GM18498 (cell line): ENCODE results near the gene RBM23.
"Not testable (repeated sequence)": the region's sequence is repeated elsewhere in the genome, so short reads cannot be mapped to it uniquely, and the experiment has no call there.

Experiments
- ATAC-seq: cut with Tn5 transposase; IDR thresholded peaks from one replicate; pipeline ENCODE4 v1.9.1; 2021; ENCODE audit warnings: mild to moderate bottlenecking, moderate library complexity; ENCODE audit not compliant: unreplicated experiment

The RBM23 gene

DNA sequence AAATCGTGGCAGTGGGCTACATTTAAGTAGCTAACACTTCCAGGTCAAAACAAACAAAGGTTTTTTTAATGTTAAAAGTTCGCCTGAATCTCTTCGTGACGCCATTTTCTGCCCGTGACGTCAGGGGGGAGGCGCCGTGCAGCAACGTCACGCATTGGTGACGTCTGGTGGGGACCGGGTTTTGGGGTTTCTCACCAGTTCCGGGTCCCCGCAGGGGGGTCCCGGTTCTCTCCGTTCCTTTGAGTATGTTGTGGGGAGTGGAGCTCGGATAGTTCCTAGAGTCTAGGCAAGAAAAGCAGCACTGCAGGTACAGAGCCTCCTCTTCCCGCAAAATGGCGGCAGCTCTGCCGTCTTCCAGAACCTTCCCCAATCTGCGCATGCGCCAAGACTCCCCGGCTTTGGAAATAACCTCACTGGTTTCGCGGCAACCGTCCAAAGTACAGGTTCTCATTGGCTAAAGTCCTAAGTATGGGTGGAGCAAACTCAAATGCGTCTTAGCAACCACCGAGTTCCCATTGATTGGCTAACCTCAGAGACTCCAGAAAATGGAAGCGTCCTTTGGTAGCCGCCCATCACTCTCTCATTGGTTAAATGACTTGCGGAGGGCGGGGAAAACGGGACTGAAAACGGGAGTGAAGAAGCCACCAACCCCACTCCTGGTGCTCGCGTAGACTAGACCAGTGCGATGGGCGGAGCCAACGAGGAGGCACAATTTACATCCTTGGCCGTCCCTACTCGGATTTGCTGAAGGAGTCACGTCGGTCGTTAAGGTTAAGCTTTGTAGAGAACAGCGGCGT, at the start of gene RBM23:
Gene RBM23, minus strand, starts transcription at position 346 of the 797 bp plus-strand sequence.
- ATAC-seq: peak; percentile 93

DNA sequence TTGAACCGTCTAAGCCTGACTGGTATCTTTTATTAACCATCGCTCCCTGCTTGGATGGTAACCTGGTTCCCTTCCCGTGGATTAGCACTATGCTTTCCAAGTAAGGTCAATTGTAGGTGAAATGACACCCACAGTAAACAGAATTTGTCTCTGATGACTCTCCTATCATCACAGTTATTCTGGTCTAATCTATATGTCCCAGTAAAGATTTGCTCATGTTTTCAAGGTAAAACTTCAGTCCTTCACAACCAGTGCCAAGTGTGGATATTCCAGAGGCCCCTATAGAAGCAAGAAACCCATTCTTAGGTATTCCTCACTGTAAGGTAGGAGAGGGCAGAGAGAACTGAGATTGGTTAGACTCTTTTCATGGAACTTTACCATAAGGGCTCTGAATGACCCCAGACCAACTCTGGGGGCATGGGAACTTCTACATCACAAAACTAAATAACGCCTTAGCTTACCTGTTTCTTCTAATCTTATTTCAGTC, 47.9 kb upstream of the RBM23 start:
- ATAC-seq: no peak

DNA sequence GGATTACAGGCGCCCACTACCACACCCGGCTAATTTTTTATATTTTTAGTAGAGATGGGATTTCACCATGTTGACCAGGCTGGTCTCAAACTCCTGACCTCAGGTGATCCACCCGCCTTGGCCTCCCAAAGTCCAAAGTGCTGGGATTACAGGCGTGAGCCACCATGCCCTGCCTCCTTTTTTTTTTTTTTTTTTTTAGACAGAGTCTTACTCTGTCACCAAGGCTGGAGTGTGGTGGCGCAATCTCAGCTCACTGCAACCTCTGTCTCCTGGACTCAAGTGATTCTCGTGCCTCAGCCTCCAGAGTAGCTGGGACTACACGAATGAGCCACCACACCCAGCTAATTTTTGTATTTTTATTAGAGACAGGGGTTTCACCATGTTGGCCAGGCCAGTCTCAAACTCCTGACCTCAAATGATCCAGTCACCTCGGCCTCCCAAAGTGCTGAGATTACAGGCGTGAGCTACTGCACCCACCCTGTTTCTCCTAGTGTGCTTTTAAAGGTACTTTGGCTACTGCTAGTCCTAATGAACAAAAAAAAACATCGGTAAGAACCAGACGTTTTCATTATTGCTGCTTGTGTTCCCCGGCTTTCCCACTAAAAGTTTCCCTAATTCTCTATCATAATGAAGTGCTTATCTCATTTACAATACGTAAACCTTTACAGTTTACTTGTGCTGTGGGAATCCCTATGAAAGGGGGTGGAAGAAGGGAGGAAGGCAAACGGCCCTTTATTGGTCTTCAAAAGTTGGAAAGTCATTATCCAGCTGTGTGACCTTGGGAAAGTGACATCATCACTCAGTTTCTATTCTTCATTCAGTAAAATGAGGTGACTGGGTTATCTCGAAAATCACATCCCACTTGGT, 47.2 kb upstream of the RBM23 start:
- ATAC-seq: not testable (repeated sequence)

DNA sequence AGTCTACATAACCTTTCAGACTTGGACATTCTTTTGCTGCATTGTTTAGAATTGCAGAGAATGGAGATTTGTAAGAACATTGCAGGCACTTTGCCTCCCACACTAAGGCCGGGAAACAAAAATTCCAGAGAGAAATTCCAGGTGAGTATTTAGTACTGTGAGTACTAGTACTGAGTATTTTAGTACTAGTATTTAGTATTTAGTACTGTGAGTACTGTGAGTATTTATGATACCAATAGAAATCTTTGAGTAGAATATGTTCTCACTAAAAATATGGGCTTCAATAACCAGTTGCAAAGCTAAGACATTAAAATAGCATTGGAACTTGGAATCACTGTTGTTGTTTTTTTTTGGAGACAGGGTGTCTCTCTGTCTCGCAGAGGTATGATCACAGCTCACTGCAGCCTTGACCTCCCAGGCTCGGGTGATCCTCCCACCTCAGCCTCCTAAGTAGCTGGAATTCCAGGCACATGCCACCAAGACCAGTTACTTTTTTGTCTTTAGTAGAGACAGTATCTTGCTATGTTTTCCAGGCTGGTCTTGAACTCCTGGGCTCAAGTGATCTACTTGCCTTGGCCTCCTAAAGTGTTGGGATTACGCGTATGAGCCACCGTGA, 43.2 kb upstream of the RBM23 start:
- no peak for ATAC-seq

DNA sequence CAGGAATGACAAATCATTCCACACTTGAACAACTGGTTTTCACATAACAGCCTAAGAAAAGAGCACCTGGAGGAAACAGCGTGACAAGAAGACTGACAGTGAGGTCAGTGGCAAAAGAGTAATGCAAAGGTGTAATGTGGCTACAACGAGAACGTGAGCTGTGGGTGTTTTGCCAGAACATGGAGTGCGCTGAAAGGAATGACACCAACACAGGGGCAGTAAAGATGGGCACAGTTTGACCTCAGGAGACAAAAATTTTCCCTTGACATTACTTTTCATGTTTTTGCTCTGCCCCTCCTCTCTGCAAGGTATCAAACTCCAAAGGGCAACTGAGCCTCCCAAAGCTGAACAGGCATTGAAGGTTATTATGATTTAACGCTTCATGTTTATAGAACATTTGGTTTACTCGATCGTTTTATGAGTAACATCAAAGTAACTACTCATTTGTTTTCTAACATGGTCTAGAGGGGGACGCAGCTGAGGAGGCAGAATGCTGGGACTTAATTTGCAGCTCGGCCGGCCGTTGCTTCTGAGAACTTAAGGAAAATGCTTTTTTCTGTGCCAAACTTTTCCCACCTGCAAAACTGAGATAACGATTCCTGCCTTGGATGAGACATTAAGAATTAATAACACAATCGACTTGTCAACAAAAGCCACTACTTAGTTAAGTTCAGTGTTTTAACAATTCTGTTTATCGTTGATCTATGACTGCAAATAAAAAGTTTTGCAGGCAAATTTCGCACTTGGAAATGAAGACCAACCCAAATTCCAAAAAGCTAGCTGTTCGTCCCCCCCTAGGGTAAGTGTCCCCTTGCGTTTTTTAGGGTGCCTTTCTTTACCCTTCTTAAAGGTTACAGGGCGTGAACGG, 37.0 kb upstream of the RBM23 start:
- ATAC-seq: no peak

DNA sequence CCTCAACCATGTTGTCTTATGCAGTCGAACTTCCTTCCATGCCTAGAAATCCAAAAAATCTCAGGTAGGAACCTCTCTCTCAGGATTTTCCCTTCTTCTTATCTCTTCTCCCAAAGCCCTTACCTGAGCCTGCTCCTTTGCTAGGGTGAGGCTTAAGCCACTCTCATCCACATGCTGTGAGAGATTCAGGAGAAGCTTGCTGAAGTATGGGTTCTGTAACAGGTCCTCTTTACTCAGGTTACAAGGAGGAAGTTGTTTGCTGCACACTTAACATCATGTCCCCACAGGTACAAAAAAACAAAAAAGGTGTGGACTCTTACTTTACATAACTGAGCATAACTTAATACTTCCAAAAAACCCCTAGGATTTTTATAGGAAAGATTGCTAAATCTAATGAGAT, 33.5 kb upstream of the RBM23 start:
- no peak for ATAC-seq

DNA sequence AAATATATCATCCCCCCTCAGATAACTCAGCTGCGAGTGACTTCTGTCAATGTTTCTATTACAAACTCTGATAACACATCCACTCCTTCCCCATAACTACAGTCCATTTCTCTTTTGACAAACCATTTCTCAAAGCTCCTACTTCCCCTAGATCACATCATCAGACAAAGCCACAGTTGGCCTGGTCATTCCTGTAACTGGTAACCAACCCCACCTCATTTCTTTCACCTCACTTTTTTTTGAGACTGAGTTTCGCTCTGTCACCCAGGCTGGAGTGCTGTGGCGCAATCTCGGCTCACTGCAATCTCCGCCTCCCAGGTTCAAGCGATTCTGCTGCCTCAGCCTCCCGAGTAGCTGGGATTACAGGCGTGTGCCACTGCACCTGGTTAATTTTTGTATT, 32.8 kb upstream of the RBM23 start:
- ATAC-seq: not testable (repeated sequence)

DNA sequence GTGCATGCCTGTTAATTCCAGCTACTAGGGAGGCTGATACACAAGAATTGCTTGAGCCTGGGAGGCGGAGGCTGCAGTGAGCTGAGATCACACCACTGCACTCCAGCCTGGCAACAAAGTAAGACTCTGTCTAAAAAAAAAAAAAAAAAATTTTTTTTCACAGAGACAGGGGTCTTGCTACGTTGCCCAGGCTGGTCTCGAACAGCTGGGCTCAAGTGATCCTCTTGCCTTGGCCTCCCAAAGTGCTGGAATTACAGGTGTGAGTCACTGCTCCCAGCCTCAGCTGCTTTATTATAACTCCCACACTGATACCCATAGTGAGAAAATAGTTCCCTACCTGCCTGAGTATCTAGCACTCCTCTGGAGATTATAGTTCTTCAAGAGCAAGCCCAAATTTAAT, 26.7 kb upstream of the RBM23 start:
- ATAC-seq: no peak

DNA sequence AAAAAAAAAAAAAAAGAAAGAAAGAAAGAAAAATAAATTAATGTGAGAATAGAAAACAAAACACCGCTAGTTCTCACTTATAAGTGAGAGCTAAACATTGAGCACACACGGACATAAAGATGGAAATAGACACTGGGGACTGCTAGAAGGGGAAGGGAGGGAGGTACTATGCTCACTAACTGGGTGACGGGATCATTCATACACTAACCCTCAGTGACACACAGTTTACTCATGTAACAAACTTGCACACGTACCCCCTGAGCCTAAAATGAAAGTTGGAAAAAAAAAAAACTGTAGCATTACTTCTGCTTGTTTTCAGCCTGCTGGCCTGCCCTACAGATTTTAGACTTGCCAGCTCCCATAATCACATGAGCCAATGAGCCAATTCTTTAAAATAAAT, 20.7 kb upstream of the RBM23 start:
- ATAC-seq: no peak

DNA sequence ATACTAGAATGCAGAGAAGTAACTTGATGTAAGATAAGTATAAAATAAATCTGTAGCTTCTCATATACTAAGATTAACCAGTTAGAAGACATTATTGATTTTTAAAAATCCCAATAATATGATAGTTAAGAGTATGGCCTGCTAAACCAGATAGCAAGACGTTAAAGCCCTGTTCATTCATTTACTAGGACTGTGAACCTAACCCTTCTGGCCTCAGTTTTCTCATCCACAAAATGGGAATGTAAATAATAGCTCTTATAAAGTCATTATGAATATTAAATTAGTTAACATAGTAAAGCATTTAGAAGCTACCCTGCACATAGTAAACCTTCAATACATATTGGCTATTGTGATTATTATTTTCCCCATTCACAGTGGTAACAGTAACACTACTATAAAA, 16.2 kb upstream of the RBM23 start:
- no peak for ATAC-seq

DNA sequence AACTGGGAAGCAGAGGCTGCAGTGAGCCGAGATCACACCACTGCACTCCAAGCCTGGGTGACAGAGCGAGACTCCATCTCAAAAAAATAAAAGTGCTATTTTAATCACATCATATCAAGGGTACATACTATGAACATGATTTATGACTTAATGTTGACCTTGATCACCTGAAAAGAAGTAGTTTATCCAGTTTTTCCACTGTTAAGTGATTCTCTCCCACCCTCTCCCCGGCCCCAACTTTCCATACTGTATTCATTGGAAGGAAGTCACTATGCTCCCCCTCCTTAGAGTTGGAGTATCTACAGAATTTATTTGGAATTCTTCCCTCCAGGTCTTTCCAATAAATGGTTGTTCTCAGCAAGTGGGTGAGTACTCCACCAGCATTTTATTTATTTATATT, 13.2 kb upstream of the RBM23 start:
- no peak for ATAC-seq

DNA sequence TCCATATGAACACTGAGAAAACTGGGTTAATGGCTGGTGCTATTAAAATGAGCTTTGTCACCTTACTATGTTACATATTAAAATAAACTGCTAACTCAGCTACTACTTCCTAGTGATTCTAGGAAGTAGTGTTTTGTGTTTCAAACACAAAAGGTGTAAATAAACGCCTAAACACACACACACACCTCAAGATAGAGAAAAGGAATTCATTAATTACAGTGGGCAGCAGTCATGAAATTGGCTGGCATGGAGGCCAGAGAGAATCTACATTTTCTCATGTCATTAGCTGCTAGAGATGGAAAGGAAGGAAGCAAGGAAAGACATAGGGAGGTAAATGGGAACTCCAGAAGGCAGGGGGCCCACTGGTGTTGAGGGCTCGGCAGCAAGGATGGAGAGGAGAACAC, 11.0 kb upstream of the RBM23 start:
- ATAC-seq: no peak

DNA sequence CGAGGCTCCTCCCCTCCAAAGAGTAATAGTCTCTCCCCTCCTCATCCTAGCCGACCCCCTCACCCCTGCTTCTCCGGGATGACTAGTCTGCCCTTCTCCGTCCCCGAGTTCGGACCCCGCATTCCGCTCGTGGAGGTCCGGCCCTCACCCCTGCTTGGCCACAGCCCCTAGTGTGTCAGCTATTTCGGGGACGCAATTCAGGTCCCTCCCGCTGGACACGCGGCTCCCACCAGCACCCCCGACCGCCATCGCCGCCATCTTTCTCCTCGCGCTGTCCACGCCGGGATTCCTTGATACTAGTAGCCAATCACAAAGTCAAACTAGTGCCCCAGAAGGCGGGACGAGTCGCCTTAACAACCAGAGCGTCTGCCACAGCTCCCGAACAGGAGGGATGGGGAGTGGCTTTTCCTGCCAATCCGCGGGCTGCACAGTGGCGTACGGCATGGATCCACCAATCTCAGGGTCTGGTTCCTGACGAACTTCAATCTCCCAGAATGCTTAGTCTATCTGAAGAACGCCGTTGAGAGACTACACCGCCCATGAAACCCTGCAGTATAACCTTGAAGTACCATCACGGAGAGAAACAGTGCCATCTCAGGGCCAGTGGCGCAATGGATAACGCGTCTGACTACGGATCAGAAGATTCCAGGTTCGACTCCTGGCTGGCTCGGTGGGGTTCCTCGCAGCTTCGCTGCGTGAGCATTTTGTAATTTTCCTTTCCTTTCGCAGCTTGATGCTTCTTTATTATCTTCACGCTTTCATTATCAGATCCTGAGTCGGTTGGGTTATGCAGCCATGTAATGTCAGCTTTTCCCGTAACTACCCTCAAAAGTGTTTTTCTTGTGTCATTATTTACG, 10.4 kb upstream of the RBM23 start, which contains the start of gene PRMT5:
Gene PRMT5, minus strand, starts transcription at position 273 of the 857 bp plus-strand sequence. Its CDS starts 15 bp downstream, at position 258.
- ATAC-seq: peak; percentile 90

DNA sequence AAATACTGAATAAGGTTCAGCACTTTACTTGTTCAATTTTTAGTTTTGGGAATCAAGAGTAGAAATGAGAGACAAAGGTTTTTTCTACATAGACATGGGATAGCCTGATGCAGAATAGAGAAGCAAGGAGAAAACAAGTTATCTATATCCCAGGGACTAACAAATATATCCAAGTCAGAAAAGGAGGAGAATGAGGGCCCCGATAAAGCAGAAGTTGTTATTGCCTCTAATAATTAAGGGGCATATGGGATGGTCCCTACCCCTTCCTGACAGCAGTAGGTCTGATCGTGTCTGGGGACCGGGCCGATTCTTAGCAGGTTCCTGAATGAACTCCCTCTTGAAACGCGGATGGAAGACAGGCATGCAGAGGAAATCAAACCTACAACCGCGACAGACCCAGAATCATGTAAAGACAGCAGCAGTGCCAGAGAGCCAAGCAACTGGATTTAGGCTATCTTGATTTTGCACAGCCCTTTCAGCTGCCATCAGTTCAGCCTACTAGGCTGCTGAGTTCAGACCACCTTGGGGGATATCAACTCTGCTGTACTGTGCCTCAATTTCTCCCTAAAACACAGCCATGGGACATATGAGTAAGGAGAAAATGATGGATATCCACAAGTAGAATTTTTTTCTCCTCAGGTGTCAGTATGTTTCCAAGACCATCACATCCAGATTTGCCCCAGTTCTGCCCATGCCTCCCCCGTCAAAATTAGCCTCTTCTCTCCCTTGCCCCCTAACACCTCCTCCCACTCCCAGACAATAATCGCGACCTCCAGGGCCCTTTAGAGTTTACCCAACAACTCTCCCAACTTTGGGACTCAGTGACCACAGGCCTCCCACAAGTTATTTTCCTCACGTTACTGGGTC, 9.5 kb upstream of the RBM23 start:
- ATAC-seq: no peak

DNA sequence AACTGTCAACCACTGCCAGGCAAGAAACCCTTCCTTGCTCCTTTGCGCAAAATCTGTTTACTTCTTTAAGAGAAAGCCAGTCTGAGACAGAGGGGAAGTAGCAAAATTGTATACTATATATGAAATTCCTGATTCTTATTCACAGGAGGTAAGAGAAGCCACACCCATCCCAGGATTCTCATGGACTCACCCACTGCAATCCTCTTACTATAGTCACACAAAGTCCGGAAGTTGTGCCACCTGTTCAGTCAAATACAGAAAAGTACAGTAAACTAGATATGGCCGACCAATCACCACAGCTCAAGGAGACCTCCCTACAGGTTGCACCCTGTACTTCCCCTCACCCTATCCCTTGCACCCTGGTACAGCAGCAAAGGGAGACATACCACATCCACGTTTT, 7.4 kb upstream of the RBM23 start:
- no peak for ATAC-seq

DNA sequence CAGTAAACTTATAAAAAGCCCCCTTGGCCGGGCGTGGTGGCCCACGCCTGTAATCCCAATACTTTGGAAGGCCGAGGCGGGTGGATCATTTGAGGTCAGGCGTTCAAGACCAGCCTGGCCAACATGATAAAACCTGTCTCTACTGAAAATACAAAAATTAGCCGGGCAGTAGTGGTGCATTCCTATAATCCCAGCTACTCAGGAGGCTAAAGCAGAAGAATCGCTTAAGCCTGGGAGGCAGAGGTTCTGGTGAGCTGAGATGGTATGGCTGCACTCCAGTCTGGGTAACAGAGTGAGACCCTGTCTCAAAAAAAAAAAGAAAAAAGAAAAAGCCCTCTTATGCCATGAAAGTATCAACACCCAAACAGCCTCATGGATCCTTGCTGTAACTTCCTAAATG, 6.6 kb upstream of the RBM23 start:
- ATAC-seq: no peak

DNA sequence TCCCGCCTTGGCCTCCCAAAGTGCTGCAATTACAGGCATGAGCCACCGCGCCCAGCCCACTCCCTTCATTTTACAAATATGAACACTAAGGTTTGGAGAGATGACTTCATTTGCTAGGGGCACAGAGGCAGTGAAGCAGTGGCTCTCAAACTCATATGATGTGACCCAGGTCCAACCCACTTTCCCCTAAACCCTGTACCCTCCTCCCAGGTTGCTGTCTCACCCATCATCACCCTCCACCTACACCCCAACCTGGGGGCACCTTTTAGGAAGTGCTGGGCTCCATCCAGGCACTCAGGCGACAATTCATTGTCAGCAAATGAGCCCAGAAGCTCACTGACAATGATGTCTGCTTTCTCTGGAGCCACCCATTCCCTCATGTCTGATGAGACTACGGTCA, 4.8 kb upstream of the RBM23 start:
- no peak for ATAC-seq

DNA sequence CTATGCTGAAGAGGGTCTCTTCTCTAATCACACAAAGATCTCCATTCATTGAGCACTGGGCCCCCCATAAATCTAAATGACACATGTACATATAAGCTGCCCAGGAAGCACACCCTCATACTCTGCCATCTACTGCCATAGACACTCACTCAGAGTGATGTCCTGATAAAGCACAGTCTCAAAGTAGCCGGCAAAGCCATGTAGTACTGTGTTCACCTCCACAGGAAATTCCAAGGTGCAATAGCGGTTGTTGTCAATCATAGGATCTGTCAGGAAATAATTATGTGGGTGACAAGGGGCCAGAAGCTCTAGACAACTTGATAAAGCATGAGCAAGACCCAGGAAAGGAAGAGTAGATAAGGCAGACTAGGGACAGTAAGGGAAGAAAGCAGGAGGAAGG, 3.3 kb upstream of the RBM23 start:
- no peak for ATAC-seq

DNA sequence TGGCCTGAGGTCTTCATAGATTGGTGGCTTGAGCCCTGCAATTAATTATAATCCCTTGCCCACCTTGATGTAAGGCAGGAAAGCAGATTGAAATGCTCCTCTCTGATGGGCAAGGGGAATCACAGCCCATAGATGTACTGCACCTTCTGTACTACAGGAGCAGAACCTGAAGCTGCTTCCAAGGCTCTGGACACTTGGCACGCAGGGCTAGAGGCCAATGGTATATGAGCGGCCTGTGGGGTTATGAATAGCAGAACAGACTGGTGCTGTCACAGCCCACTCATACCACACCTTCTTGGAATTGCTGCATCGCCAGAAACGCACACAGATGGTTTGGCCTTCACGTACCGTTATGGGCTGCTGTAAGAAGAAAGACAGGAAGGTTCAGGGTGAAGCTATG, 1.7 kb upstream of the RBM23 start:
- no peak for ATAC-seq
